Fibroblast of skin of right biceps (primary cell): ENCODE measurements around the gene ZNF606.
"Not testable (repeated sequence)": the region's sequence is repeated elsewhere in the genome, so short reads cannot be mapped to it uniquely, and the experiment has no call there.

Source experiments
- DNase-seq: peaks from one replicate; pipeline ENCODE4 v3.0.0-alpha.2; 2013

ZNF606 gene

GRCh38 chr19:58009666-58010301, 7.2 kb upstream of the ZNF606 start:
- peak; percentile 85 for DNase-seq

DNA sequence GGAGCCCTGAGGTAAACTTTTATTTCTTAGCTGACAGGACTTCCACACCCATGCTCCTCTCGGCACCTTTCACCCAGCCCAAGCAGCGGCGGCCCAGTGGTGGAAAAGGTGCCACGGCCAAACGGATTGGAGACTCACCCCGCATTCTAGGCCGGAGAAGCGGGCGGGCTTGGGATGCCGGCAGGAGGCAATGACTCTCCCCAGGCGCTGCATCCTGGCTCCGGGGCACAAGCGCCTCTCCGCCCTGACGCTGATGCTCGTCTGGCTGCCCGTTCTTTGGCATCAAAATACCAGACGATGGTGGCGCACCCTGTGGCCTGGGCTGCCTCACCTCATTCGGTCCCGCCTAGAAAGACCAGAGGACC, 6.7 kb upstream of the ZNF606 start:
- no peak for DNase-seq

- DNase-seq: not testable (repeated sequence)
Observed at GRCh38 chr19:58008877-58009276, 6.3 kb upstream of the ZNF606 start.

DNA sequence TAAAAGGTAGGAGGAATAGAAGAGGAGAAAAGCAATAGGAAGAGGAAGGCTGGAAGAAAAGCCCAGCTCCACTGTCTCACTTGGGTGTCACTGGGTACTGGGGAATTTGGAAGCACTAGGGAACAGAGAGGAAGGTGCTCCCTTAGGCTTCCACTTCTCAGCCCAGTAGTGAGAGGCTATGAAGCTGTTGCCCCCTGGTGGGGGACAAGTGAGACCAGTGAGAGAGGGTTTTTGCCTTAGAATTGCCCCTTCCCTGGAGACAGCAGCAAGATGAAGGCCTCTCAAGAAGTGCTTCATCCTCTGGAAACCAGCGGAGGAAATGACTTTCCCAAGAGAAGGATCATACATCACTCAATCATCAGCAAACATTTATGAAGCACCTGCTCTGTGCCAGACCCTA, 4.7 kb upstream of the ZNF606 start:
- DNase-seq: no peak

GRCh38 chr19:58003174-58003828, 681 bp upstream of the ZNF606 start:
- no peak for DNase-seq

- DNase-seq: peak; percentile 35
Observed at GRCh38 chr19:58001895-58002369, 688 bp downstream of the ZNF606 start.

DNA sequence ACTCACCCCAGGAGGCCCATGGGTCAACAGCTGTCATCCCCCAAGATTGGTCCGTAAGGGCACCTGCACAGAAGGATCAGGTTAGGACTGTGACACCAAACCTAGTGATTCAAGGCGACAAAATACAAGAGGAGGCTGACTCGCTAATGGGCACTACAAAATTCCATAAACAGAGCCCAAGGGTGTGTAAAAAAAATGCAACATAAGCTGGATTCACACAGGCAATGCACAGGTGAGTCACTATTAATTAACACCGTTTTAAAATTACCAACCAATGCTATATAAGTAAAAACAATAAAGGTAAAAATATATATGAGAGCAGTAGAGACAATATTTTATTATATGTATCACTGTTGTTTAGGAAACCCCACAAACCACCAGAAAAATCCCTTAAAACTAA, 1.9 kb downstream of the ZNF606 start:
- DNase-seq: no peak

DNA sequence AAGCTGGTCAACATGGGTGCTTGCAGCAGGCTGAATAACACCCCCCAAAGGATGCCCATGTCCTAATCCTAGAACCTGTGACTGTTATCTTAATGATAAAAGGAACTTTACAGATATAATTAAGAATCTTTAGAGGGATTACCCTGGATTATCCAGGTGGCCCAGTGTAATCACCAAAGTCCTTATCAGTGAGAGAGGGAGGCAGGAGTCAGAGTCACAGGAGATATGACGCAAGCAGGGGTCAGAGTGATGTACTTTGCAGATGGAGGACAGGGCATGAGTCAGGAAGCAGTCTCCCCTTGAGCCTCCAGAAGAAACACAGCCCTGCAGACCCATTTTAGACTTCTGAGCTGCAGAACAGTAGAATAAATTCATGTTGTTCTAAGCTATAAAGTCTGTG, 9.8 kb downstream of the ZNF606 start:
- no peak for DNase-seq

GRCh38 chr19:57978586-57979289, 23.9 kb downstream of the ZNF606 start:
- peak; percentile 6 for DNase-seq

- DNase-seq: no peak
Observed at GRCh38 chr19:57974434-57974833, 28.2 kb downstream of the ZNF606 start, which contains the start of gene C19orf18. TSS of gene C19orf18 (minus strand) at chr19:57974534. CDS start at chr19:57974432, 102 bp downstream.

- DNase-seq: no peak
Observed at GRCh38 chr19:57964761-57965160, 37.9 kb downstream of the ZNF606 start.

- DNase-seq: no peak
Observed at GRCh38 chr19:57961785-57962184, 40.8 kb downstream of the ZNF606 start.

- DNase-seq: no peak
Observed at GRCh38 chr19:57954996-57955395, 47.6 kb downstream of the ZNF606 start.

DNA sequence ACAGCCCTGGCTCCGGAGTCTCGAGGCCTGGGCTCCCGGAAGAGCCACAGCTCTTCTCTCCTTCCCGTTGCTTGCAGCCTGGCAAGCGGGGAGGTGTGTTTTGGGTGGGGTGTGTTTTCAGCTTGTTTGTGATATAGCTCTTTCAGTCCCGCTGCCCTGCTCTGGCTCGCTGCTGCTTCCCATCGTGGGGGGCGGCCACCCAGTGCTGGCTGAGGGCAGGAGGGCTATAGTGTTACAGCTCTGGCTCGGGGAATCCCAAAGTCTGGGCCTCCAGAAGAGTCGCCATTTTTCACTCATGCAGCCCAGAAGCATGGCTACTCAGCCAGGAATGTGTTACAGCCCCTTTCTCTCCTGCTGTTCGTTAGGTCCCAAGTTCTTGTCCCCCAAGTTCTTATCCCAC, 52.9 kb downstream of the ZNF606 start:
- no peak for DNase-seq

DNA sequence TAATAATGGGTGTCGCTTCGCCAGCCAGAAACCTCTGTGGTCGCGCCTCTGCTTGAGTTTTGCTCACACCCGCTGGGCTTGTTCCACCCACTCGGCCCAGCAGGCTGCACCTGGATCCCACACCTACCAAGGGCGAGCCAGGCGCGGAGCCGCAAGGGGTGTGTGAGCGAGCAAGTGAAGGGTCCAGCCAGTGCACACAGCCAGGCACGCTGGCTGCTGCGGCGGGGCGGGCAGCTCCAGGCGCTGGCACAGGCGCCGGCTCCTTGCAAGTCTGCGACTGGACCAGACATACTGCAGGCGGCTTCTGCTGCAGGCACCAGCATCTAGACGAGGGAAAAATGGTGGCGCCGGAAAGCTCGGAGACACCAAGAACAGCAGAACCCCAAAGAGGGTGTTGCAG, 53.3 kb downstream of the ZNF606 start:
- no peak for DNase-seq

GRCh38 chr19:57947419-57948134, 55.0 kb downstream of the ZNF606 start, which contains the start of gene ZNF256:
TSS of gene ZNF256 (minus strand) at chr19:57947706. CDS start at chr19:57947474, 232 bp downstream.
- DNase-seq: peak; percentile 95

GRCh38 chr19:57947088-57947418, 55.6 kb downstream of the ZNF606 start:
- no peak for DNase-seq

DNA sequence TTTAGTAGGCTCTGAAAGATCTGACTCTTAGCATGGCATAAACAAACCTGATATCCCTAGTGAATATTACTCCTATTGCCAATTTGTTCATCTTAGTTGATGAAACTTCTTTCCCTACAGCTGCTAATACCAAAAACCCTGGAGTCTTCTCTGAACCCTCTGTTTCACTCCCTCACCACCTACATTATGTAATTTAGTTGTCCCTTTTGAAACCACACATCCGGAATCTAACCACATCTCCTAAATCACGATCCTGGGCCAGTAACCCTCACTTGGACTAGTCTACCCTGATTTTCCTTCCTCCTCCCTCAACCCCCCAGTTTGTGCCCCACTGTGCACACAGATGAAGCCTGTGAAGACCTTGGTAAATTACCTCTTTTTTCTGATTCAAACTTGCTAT, 56.3 kb downstream of the ZNF606 start:
- DNase-seq: no peak

GRCh38 chr19:57941593-57941992, 61.0 kb downstream of the ZNF606 start:
- DNase-seq: no peak

DNA sequence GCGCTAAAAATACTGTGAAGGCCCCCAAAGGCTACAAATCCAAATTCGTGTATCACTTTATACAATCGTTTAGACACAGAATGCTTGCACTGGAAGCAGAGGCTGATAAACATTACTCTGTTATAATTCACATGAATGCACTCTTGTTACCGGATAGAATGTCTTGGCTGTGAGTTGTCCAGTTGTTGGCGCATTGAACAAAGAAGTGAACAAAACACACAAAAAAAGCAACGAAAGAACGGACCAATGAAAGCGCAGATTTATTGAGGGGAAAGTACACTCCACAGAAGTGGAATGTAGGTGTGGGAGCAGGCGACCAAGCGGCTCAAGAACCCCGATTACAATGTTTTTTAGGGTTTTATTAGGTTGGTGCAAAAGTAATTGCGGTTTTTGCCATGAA, 66.9 kb downstream of the ZNF606 start:
- no peak for DNase-seq

- DNase-seq: peak; percentile 88
Observed at GRCh38 chr19:57934820-57935665, 67.6 kb downstream of the ZNF606 start, which contains the start of gene ZNF418. TSS of gene ZNF418 (minus strand) at chr19:57935402. CDS start at chr19:57933822, 1,580 bp downstream.

DNA sequence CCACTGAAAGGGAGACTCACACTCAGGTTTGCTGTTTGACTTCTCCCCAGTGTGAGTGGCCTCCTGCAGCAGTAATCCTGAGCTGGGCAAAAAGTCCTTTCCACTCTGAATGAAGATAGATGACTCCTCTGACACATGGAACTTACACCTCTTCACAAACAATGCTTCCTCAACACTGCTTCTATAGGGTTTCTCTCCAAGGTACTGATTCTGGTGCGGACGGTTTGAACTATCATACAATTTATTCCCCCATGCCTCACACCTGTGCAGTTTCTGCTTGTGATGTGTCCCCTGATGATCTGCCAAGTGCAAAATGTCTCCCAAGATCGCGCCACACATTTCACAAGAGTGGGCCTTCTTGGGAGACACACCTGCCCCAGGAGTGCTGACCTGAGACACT, 75.0 kb downstream of the ZNF606 start:
- no peak for DNase-seq
